Kidney tubule cell (primary cell): ENCODE measurements around the gene GPR143.
"Not testable (repeated sequence)": the region's sequence is repeated elsewhere in the genome, so short reads cannot be mapped to it uniquely, and the experiment has no call there.

Experiments
- DNase-seq: peaks from one replicate; pipeline ENCODE4 v3.0.0-alpha.2; 2018; ENCODE audit warnings: low spot score

Gene GPR143

DNA sequence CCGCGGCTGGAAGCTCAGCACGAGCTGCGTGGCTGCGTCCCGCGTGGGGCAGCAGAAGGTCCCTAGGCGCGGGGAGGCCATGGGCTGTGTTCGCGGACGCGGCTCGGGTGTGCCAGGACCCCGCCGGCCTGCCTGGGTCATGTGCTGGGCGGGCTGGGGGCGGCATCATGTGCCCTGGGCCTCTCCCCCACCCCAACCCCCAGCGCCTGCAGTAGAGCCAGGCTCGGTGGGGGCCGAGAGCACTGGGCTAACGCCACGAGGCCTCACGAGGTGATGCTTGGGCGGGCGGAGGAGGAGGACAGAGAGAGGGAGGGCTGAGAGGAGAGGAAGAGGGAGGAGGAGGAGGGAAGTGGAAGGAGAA, at the start of gene GPR143:
Gene GPR143 (minus strand): TSS at position 111 of the 361 bp plus-strand sequence. CDS start 30 bp downstream, at position 81.
- peak; percentile 43 for DNase-seq

GRCh38 chrX:9811086-9811485, 45.4 kb upstream of the GPR143 start:
- not testable (repeated sequence) for DNase-seq

DNA sequence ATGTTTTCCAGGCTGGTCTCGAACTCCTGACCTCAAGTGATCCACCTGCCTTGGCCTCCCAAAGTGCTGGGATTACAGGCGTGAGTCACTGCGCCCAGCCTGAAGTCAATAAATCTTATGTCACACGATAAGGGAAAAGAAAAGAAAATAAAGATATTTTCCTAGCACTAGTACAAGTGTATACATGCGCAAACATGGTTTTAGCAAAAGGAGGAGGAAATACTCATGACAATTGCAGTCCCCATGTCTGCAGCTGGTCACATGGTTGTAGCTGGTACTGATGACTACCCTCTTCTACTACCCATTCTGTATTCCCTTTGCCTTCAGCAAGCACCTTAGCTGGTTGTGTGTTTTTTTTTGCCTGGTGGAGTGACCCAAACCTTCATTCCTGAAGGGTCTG, 44.2 kb upstream of the GPR143 start:
- not testable (repeated sequence) for DNase-seq

DNA sequence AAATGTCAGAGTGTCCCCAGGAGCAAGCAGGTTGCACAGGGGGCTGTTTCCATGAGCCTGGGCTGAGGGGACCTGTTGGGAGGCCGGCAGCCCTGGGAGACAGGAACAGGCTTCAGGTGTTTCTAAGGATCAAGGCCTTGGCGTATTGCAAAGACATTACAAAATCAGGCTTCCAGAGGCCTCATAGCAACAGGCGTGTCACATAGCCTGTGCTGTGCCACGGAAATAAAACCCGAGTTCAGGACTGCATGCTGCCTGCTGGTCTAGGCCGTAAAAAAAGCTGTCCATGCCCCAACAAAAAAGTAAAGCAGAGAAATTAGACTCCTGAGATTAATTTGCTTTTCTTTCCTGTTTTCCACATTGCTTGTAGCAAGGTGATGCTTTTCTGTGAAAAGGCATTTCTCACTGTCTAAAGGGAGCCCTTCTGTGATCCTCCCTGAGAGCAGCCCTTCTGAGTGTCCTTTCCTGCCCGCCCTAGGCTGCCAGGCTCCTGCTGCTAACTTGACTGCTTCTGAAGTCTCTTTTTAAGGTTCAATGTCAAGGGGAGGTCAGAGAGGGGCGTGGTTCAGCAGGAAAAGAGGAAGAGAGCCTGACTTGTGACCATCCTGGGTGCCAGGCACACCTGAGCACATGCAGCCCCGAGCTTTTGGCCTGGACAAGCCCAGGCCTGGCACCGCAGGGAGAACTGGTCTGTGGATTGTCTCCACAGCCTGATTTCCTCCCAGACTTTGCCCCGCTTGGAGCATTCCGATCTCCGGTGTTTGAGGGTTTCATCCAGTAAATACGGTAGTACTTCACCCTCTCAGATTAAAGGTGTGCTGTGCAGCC, 41.9 kb upstream of the GPR143 start:
- DNase-seq: no peak

GRCh38 chrX:9805956-9806355, 40.3 kb upstream of the GPR143 start:
- no peak for DNase-seq

DNA sequence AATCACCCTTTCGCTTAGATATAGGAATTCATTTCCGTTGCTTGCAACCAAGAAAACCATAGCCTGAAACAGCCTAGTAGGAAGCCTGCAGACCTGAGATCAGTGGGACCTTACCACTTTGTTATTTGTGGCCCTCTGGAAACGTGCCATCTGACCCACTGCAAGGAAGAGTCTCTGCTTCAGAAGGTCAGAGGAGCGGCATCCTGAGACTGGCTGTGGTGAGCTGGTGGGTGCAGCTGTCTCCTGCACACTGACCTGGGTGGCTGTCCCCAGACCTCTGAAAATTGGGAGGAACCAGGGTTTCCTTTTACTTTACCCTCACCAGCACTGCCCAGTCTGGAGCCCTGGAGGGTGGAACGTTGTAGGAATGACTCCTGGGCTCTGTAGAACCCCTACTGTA, 38.8 kb upstream of the GPR143 start:
- DNase-seq: no peak

GRCh38 chrX:9802737-9803136, 37.1 kb upstream of the GPR143 start:
- DNase-seq: no peak

DNA sequence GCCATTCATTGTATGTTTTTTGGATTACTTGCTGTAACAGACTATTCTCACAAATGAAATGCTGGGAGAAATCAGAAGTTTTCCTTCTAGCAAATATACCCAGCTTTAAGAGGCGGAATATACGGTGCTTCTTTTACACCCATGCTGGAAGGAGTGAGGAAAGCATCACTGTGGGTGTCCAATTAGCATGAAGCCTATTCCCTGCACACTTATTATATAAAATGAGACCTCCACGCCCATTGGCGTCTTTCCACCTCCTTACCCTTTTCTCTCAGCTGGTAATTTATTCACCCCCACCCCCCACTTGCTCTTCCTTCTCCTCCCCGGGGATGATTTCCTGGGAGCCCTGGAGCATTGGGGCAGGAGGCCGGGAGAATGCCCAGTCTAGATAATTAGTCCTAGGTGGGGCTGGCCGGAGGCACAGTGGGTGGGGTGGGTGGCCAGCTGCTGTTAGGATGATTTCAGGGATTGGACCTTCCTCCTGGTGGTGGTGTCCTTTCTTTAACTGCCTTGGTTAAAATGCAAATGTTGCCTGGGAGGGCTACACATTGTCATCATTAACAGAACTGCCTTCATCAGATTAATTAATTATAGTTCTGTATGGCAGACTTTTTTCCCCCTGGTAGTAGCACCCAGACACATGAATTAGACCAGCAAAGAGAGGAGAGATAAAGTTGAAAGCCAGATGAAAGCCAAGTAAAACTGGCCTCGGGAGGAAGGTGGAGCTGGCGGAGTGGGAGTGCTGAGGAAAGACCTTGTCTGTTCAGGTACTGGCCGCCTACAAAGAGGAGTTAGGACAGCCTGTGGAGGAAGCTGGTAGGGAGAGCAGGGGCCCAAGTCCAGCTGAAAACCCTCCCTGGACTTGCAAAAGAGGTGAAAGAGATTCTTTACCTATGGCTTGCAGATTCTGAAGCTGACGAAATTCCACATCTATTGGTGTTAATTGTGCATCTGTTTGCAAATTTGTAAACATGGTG, 32.0 kb upstream of the GPR143 start:
- no peak for DNase-seq

DNA sequence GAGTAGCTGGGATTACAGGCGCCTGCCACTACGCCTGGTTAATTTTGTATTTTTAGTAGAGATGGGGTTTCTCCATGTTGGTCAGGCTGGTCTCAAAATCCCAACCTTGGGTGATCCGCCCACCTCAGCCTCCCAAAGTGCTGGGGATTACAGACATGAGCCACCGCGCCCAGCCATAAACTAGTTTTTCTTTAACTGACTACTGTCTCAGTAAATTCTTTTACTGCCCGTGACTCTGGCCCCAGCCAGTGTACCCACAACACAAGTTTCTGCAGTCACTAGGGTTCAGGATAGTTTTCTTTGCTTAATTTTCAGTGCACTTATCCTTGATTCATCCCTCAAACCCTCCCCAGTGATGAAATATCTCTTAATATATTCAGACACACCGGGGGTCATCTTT, 28.8 kb upstream of the GPR143 start:
- no peak for DNase-seq

DNA sequence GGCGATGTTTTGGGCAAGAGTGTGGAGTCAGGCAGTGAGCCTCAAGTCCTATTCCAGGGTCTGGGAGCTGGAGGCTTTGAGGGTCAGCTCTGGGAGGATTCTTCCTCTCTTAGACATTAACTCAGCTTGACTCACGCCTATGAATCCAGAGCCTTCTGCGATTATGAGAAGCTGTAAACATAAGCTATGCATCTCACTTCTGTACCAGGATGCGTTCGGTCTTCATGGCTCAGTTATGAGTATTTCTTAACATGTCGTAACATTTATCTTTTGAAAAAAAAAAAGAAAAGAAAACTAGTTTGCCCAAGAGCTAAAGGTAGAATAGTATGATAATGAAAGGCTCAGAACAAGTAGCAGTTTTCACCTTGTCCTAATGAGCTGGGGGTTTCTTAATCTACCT, 25.2 kb upstream of the GPR143 start:
- no peak for DNase-seq

- no peak for DNase-seq
These were observed 23.9 kb upstream of the GPR143 start for GRCh38 chrX:9789555-9789954.

DNA sequence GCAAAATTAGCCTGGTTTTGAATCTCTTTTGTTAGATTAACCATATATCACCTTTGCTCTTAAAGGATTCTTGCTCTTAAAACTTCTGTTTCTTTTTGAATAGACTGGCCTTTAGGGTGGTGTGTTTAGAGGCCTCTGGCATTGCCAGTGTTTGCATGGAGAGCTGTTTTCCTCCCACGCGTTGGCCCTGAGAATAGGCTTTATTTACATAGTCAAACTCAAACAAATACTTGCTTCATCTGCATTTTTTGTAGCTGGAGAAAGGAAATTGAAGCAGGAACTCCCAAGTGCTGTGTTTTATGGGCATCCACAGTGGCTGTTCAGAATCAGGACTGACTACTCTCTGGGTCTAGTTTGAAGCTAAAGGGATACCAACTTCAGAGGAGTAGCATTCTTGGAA, 23.3 kb upstream of the GPR143 start:
- DNase-seq: no peak

DNA sequence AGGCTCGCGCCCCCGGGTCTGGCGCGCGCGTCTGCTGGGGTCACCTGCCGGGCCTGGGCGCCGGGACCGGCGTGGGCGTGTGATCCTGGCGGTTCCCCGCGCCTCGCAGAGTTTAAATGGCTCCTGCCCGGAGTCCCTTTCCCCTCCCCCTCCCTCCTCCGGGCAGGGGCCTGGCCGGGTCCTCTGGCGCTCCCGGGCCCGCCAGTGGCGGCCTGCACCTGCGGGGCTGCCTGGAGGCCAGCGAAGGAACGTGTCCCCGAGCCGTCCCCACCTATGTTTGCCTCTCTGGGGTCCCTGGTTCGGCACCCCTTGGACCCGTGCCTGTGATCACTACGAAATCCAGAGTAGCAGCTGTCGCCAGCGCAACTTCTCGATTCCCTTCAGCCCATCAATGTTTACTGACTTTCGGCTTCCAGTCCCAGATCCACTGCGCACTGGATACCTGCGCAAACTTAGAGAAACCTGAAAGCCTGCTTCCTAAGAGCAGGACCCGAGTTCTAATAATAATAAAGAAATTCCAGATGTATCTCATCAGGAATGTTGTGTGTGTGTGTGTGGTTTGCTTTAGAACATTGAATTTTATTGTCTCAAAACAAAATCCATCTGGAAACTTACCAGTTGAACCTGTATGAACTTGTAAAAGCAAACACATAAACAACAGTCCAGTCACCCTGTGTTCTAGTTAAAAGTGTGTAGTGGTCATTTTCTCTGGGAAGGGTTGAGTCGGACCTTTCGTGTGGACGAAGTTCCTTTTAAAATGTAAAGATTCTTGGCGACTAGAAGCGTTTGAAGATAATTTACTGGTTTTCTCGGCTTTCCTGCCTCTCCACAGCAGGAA, 21.4 kb upstream of the GPR143 start:
- peak; percentile 17 for DNase-seq

- DNase-seq: peak; percentile 29
These were observed 20.5 kb upstream of the GPR143 start, which contains the start of gene SHROOM2 for GRCh38 chrX:9785944-9786797. Gene SHROOM2, plus strand, starts transcription at chrX:9786429. Its CDS starts 117 bp downstream, at chrX:9786546.

- peak; percentile 31 for DNase-seq
These were observed 19.8 kb upstream of the GPR143 start for GRCh38 chrX:9785254-9785943.

DNA sequence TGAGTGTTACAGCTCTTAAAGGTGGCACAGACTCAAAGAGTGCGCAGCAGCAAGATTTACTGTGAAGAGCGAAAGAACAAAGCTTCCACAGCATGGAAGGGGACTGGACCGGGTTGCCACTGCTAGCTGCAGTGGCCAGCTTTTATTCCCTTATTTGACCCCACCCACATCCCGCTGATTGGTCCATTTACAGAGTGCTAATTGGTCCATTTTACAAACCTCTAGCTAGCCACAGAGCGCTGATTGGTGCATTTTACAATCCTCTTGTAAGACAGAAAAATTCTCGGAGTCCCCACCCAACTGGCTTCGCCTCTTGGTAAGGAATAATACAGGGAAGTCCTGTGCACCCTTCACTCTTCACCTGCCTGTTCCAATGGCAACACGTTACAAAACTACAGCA, 18.7 kb upstream of the GPR143 start:
- DNase-seq: no peak

DNA sequence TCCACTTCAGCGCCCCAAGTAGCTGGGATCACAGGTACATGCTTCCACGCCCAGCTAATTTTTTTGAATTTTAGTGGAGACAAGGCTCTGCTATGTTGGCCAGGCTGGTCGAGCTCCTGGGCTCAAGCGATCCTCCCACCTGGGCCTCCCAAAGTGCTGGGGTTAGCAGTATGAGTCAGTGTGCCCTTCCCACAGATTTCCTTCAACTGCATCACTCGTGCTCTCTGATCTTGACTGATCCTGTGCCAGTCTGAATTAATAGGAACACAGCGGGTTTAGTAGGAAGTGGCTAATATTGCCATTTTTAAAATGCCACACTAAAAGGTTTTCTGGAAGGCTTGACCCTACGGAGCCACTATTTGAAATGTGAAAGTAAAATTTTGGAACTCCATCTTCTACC, 16.3 kb upstream of the GPR143 start:
- peak; percentile 18 for DNase-seq

- DNase-seq: no peak
These were observed 10.3 kb upstream of the GPR143 start for GRCh38 chrX:9775930-9776329.

DNA sequence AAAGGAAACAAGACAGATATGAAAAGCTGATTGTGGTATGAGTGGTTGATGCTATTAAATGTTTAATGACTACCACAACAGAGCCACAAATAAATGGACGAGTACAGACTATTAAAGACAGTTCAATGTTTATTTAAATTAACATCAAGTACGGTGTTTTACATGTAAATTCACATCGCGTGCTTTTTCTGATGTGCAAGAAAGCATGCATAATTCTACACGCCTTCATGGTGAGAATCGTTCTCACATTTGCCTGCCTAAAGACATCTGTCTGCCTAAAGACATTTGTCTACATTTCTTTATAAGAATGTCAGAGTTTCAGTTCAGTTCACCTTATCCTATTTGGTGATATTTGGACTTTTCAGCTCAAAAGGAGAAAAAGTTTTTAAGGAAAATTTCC, 7.3 kb upstream of the GPR143 start:
- no peak for DNase-seq

DNA sequence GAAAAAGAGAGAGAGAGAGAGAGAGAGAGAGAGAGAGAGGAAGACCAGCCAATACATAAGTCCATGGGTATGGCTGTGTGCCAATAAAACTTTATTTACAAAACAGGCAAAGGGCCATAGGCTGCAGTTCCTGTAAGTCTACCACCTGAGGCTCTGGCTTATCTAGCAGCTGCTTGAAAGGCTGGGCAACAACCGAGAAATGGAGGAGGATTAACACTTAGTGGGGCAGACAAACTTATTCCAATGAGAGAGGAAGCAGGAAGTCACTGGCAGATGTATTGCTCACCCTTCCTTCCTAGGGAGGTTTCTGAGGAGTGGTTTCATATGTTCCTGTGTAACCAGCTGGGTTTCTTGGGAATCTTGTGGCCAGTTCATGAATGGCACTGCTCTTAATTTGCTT, 4.7 kb upstream of the GPR143 start:
- peak; percentile 61 for DNase-seq
